Effector CD8-positive, alpha-beta T cell (primary cell): Measurements from ENCODE around the gene SLC5A3.

Experiments used
- DNase-seq: peaks from one replicate; lab custom pipeline; 2025; lab: John Stamatoyannopoulos, UW

The SLC5A3 gene

DNA sequence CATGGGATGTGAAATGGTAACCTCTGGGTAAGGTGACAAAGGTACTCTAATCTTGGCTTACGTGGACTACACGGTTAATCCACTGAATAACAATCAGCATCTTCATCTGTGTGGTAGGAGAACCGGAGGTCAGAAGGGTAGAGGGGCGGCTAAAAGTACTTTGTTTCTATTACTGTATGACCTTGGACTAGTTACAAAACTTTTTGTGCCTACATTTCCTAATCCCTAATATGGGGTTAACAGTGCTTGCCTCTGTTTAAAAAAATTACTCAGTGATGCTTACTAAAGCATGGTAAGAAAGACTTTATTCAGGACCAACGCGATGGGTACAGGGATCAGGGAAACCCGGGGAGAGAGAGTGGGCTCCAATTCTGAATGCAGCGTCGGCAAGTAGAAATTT, 1.7 kb upstream of the SLC5A3 start:
- DNase-seq, result no peak

GRCh38 chr21:34072145-34073031, 990 bp upstream of the SLC5A3 start:
- peak; percentile 35 for DNase-seq

DNA sequence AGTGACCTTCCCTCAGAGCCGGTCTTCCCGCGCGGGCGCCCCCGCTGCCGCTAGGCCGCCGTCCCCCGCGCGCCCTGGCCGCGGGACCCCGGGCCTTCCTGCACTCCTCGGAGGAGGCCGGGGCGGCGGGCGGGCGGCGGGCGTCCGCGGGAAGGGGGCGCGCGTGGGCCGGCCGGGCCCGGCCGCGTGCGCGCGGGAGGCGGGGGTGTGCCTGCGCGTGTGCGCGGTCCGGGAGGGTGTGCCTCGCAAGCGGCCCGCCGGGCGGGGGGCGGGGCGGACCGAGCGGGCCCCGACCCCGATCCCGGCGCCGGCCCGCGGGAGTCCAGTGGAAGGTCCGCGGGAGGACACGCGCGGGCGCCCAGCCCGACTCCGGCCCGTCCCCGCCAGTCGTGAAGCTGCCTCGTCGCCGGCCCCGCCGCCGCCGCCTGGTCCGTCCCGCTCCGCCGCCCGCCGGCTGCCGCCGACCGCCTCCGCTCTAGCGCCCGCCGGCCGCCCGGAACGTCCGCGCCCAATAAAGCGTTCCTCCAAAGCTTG, 438 bp downstream of the SLC5A3 start:
- peak; percentile 30 for DNase-seq

- no peak for DNase-seq
Measured at GRCh38 chr21:34074283-34075090, 1.1 kb downstream of the SLC5A3 start.

DNA sequence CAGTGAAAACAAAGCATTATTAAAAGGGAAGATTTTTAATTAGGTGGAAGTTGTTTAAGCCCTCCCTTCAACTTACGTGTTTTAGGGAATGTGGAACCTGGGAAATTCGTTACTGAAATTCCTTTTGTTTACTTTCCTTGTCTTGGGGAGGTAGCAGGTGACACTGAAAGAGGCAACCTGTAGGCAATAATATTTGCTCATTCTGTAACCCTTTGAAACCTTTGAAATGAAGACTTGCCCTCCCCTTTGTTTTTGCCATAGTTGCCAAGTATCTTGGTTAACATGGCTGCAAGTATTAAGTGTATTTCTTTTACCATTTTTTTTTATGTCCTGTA, 1.7 kb downstream of the SLC5A3 start:
- no peak for DNase-seq

- DNase-seq, result no peak
Measured at GRCh38 chr21:34075760-34076660, 2.6 kb downstream of the SLC5A3 start.

DNA sequence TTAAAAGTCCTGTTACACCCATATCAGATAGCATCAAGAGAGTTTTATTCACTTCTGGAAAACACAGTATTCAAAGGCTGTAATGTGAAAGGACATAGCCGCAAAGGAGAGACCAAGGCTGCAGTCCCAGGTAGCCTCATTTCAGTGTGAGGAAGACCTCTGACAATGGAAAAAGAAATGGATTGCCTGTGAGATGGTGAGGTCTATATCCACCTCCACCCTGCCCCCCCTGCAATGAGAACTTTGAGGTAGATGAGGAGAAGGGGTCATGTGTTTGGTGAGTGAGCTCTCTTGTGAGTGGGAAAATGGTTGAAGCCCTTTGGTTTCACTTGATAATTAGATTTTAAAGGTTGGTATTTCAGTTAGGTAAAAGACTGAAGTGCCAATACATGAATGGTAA, 3.5 kb downstream of the SLC5A3 start:
- DNase-seq, result no peak

GRCh38 chr21:34077888-34078287, 4.5 kb downstream of the SLC5A3 start:
- no peak for DNase-seq

GRCh38 chr21:34078915-34079314, 5.5 kb downstream of the SLC5A3 start:
- no peak for DNase-seq

DNA sequence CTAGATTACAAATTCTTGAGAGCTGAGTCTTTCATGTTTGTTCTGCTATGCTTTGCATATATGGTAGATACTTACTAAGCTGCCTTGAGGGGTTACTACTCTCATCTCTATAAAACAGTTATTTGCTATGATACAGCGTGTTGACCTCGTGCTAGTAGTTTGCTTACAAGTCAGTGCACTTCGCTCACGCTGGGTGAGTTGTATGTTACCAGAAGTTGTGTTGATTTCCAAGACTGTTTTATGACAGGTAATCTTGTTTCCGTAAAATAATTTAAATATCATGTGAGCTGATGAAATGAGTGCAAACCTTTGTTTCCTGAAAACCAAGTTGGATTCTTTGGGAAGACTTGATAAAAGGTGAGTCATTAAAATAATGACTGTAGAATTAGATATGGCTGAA, 7.3 kb downstream of the SLC5A3 start:
- DNase-seq, result no peak

DNA sequence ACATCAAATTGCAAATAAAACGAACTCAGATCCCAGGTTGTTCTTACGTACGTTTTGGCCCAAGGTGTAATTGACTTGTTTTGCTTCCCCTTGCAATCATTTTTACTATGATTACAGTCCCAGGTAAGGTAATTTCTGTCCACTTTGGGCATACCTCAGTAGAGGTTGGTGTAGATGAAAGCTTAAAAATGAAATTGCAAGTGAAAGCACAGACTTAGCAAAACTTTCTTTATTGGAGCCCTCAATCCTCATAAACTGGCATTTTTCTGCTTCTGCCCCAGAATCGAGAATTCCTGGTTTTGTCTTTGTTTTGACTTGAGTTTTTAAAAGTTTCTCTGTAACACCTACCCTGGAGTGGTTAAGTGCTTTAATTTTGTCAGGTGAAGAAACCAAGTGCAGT, 9.4 kb downstream of the SLC5A3 start:
- DNase-seq, result no peak

- DNase-seq, result no peak
Measured at GRCh38 chr21:34083357-34083756, 10.0 kb downstream of the SLC5A3 start.

DNA sequence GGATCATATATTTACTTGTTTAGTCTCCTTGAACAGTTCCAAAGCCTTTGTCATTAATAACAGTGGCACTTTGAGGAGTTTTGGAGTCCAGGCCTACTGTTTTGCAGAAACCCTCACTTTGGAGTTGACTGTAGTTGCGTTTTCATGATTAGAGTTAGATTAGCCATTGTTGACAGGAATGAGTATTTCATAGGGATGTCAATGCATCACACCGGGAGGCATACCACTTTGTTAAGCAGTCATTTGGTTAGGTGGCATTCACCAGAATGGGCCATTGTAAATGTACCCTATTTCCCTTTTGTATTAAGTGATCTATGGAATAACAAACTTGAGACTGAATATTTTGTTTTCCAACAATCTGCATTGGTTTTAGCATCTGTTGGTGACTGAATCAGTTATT, 11.8 kb downstream of the SLC5A3 start:
- no peak for DNase-seq

DNA sequence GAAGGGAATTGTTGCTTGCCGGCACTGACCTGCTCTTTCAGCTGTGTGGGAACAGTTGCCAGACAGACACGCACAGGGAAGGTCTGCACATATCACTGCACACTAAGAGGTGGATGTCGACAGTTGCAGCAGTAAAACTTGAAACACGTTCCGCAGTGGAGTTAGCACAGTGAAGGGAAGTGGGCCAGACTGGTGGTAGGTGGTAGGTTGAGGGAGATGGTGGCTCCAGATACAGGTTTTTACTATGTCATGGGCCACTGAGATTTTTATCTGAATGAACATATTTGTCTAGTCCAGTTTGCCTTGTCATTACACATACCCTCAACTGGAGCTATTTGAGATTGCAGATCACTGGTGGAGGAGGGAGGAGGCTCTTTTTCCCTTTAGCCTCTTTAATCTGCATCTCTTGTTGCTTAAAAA, 13.5 kb downstream of the SLC5A3 start:
- no peak for DNase-seq

DNA sequence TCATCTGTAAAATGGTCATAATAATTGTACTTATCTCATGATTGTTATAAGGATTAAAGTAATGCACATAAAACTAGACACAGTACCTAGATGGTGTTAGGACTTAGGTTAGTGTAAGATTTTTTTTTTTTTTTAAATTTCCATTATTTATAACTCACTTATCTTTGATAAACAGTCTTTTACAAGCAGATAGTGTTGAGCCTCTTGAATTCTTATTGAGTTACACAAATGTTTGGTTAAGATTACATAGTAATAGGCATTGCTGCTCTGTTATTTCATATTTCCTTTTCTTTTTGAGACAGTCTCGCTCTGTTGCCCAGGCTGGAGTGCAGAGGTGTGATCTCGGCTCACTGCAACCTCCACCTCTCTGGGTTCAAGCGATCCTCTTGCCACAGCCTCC, 15.4 kb downstream of the SLC5A3 start:
- DNase-seq, result no peak

DNA sequence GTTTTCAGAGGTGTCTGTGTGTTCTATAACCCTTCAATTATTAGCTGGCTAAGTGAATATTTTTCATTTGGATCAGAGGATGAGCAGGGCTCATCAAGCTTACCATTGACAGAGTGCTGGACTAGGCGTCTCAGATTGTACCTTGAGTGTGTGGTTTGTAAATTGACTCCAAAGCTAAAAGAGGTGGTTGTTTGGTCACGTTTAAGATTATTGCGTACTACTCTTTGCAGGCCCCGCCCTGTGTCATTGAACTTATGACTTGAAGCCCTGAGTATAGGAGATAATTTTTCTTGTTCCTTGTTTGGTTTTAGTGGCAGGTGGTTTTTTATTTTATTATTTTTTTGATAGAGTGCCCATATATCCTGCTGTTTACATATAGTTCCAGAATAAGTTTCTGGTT, 17.7 kb downstream of the SLC5A3 start:
- no peak for DNase-seq

DNA sequence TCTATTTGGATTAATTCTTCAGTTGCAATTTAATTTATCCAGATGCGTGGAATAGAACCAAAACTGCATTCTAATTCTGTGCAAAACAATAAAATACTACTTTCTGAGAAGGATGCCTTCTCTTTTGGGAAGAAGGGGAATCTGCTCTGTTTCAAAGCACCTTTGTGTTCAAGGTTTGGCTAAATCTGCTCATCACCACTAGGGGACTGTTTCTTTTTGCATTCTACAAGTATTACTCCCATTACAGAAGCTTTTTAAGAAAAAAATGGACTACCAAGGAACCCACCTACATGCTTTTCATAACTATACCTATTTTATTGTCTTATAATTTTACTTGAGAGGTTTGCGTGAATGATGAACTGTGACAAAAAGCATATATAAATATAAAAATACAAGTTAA, 18.2 kb downstream of the SLC5A3 start:
- no peak for DNase-seq

- no peak for DNase-seq
Measured at GRCh38 chr21:34092262-34092921, 19.0 kb downstream of the SLC5A3 start.

GRCh38 chr21:34093083-34093482, 19.7 kb downstream of the SLC5A3 start:
- no peak for DNase-seq

GRCh38 chr21:34094949-34095348, 21.6 kb downstream of the SLC5A3 start:
- no peak for DNase-seq

DNA sequence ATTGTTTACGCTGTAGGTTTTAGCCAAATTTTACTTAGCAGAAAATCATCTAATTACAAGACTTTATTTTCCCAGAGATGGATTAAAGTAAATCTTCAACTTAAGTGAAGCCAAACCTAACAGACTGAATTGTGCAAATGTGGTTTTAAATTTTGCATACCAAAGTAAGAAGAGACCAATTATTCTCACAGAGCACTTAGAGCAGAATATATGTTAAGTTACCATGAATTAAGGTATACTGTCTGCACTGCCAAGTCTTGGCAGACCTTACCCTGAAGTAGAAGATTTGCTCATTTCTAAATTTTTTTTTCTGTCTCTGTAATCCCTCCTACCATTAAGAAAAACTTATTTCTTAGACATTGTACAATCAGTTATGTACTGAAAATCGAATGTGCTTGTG, 24.1 kb downstream of the SLC5A3 start:
- no peak for DNase-seq
